Loucy (cell line): ENCODE results near the gene RAB22A.

Experiments used
- H2AFZ ChIP-seq: fragments of 200-600 bp; sonication (generic); 2 replicates; pipeline ENCODE4 v1.6.0; 2016; ENCODE audit warnings: antibody characterized with exemption, mild to moderate bottlenecking, low read length, moderate library complexity
- H3F3A ChIP-seq: fragments of 200-600 bp; 2 replicates; pipeline ENCODE4 v1.6.0; 2016; ENCODE audit warnings: antibody characterized with exemption, low read depth, mild to moderate bottlenecking
- H3K27me3 ChIP-seq: fragments of 200-600 bp; sonication (generic); 2 replicates; pipeline ENCODE4 v1.6.1; 2014; ENCODE audit warnings: low read length, mild to moderate bottlenecking; ENCODE audit not compliant: insufficient read depth, poor library complexity, severe bottlenecking
- H3K36me3 ChIP-seq: fragments of 200-600 bp; sonication (generic); 2 replicates; pipeline ENCODE4 v1.6.1; 2016; ENCODE audit warnings: low read length; ENCODE audit not compliant: insufficient read depth
- H3K4me1 ChIP-seq: fragments of 200-600 bp; sonication (generic); 2 replicates; pipeline ENCODE4 v1.5.1; 2014; ENCODE audit warnings: low read length, mild to moderate bottlenecking; ENCODE audit not compliant: insufficient read depth, poor library complexity, severe bottlenecking
- H3K4me2 ChIP-seq: fragments of 200-600 bp; sonication (generic); 2 replicates; pipeline ENCODE4 v1.6.0; 2014; ENCODE audit warnings: antibody characterized with exemption, low read length, low read depth, mild to moderate bottlenecking; ENCODE audit not compliant: poor library complexity, severe bottlenecking
- H3K4me3 ChIP-seq: fragments of 200-600 bp; sonication (generic); 2 replicates; pipeline ENCODE4 v1.5.1; 2014; ENCODE audit warnings: low read length, mild to moderate bottlenecking, mixed read lengths; ENCODE audit not compliant: poor library complexity, severe bottlenecking
- H3K79me2 ChIP-seq: fragments of 200-600 bp; sonication (generic); 2 replicates; pipeline ENCODE4 v1.6.1; 2014; ENCODE audit warnings: low read length; ENCODE audit not compliant: insufficient read depth
- H3K9ac ChIP-seq: fragments of 200-600 bp; sonication (generic); 2 replicates; pipeline ENCODE4 v1.6.0; 2014; ENCODE audit warnings: mild to moderate bottlenecking, low read depth, low read length, moderate library complexity; ENCODE audit not compliant: poor library complexity, severe bottlenecking
- H3K9me2 ChIP-seq: fragments of 200-600 bp; sonication (generic); replicated peaks from 2 replicates; pipeline ENCODE4 v1.6.1; 2016; ENCODE audit warnings: low read depth, low read length, mixed read lengths
- H3K9me3 ChIP-seq: fragments of 200-600 bp; sonication (generic); 2 replicates; pipeline ENCODE4 v1.6.1; 2014; ENCODE audit warnings: mild to moderate bottlenecking, antibody characterized with exemption, low read length, low read depth; ENCODE audit not compliant: insufficient read depth
- H4K20me1 ChIP-seq: fragments of 200-600 bp; sonication (generic); 2 replicates; pipeline ENCODE4 v1.6.0; 2014; ENCODE audit warnings: antibody characterized with exemption, low read length, mild to moderate bottlenecking; ENCODE audit not compliant: insufficient read depth, poor library complexity, severe bottlenecking
- CTCF ChIP-seq: fragments of 200-600 bp; sonication (generic); conservative IDR thresholded peaks from 2 replicates; pipeline ENCODE4 v1.5.1; 2014; ENCODE audit warnings: mild to moderate bottlenecking, antibody characterized with exemption, low read length
- EZH2phosphoT487 ChIP-seq: fragments of 200-600 bp; IDR thresholded peaks from 2 replicates; pipeline ENCODE4 v1.6.1; 2018; ENCODE audit warnings: antibody characterized with exemption, mild to moderate bottlenecking, moderate library complexity, borderline replicate concordance

The RAB22A gene

GRCh38 chr20:58374027-58374850 lies 64.7 kb downstream of the RAB22A start:
- no peak for TF ChIP-seq CTCF
- Histone ChIP-seq H2AFZ (no peak overlapping the region; the same call in 1 of the 2 replicates), H4K20me1 (no peaks in the 10 kb centered on the region), H3F3A (no peaks in the 10 kb centered on the region), H3K4me1 (no peaks in the 10 kb centered on the region), H3K9ac (no peak overlapping the region), H3K4me3 (no peak overlapping the region), H3K4me2 (no peak overlapping the region), H3K9me2 (no peaks in the 10 kb centered on the region), H3K27me3 (no peaks in the 10 kb centered on the region), H3K9me3 (no peaks in the 10 kb centered on the region), H3K36me3 (no peaks in the 10 kb centered on the region), H3K79me2 (no peaks in the 10 kb centered on the region)

DNA sequence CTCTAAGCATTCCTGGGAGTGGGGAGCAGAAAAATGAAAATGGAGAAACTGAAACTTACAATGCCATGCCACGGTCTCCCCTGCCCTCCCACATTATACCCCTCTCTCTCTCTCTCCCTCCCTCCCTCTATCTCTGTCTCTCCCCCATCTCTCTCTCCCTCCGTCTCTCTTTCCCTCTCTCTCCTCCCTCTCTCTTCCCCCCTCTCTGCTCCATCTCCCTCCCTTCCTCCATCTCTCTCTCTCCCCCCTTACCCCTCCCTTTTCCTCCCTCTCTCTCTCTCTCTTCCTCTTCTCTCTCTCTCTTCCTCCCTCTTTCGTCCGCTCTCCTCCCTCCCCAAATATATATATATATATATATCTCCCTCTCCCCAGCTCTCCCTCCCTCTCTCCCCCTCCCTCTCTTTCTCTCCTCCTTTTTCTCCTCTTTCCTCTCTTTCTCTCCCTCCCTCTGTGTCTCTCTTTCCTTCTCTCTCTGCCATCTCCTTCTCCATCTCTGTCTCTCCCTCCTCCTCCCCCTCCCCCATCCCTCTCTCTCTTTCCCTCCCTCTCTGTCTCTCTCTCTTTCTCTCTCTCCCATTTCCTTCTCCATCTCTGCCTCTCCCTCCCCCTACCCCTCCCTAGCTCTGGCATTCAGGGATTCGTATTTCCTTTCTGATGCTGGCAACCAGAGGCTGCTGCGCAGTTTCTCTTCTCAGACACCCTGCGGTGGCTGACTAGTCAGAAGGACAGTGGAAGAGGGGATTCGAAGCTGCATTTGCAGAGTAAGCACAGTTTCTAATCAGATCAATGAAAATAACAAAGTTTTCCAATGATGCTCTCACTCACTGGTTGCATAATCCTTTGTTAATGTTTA lies 65.6 kb downstream of the RAB22A start:
- TF ChIP-seq EZH2phosphoT487 (no peak), CTCF (no peak)
- no peak overlapping the region for H2AFZ ChIP-seq
- no peak overlapping the region for H3K9ac ChIP-seq
- no peak overlapping the region for H3K4me2 ChIP-seq
- no peaks in the 10 kb centered on the region for H4K20me1 ChIP-seq
- H3K4me3 ChIP-seq, result no peak overlapping the region
- H3K9me3 ChIP-seq, result no peaks in the 10 kb centered on the region
- H3K79me2 ChIP-seq, result no peaks in the 10 kb centered on the region
- H3K27me3 ChIP-seq, result no peaks in the 10 kb centered on the region
- H3F3A ChIP-seq, result no peaks in the 10 kb centered on the region
- H3K36me3 ChIP-seq, result no peaks in the 10 kb centered on the region
- H3K4me1 ChIP-seq, result no peaks in the 10 kb centered on the region
- no peaks in the 10 kb centered on the region for H3K9me2 ChIP-seq

GRCh38 chr20:58375759-58376352 lies 66.3 kb downstream of the RAB22A start:
- no peaks in the 10 kb centered on the region for H3K79me2 ChIP-seq
- H2AFZ ChIP-seq, result no peak overlapping the region
- H3K9ac ChIP-seq, result no peak overlapping the region
- TF ChIP-seq EZH2phosphoT487, result no peak
- TF ChIP-seq CTCF, result no peak
- no peaks in the 10 kb centered on the region for H4K20me1 ChIP-seq
- no peak overlapping the region for H3K4me2 ChIP-seq
- no peak overlapping the region for H3K4me3 ChIP-seq
- 0 out of 2 replicates have a peak, but pooled peaks cover 1% of the 10 kb centered on the region for H3K9me3 ChIP-seq
- no peaks in the 10 kb centered on the region for H3K4me1 ChIP-seq
- H3K36me3 ChIP-seq, result no peaks in the 10 kb centered on the region
- no peaks in the 10 kb centered on the region for H3K9me2 ChIP-seq
- H3F3A ChIP-seq, result no peaks in the 10 kb centered on the region
- H3K27me3 ChIP-seq, result no peaks in the 10 kb centered on the region
